Caco-2 (cell line): ENCODE data around the gene PLSCR3. TPM values are rescaled to one million over a fixed set of nuclear protein-coding genes. Genes with fewer than 3 reads are reported as not detected.
A peak's percentile ranks its signal among the peaks of the same experiment; 100 is the strongest.

Source experiments
- BruUV-seq: library from RNA; stranded (reverse); fragments of 400-500 nt; replicated peaks from 2 replicates; lab custom pipeline; 2021; lab: Mats Ljungman, UMichigan
- CTCF ChIA-PET: fragments of 300-600 bp; sonication (Branson Sonifier 250); formaldehyde crosslinking; loops from one replicate; lab custom pipeline; 2022; ENCODE audit warnings: antibody characterized with exemption; lab: Charles Lee
- POLR2A ChIA-PET: fragments of 300-600 bp; sonication (Branson Sonifier 250); formaldehyde crosslinking; loops from one replicate; lab custom pipeline; 2022; ENCODE audit warnings: antibody characterized with exemption; lab: Charles Lee
- DNase-seq, 2 experiments: peaks; one replicate each; pipeline versions ENCODE4 v3.0.0 to v3.0.0-alpha.2; 2020 to 2022
- H3K27me3 ChIP-seq: replicated peaks from 2 replicates; pipeline ENCODE4 v1.6.0; 2011; ENCODE audit warnings: low read length; ENCODE audit not compliant: control insufficient read depth, insufficient read depth
- H3K36me3 ChIP-seq: 2 replicates; pipeline ENCODE4 v1.5.1; 2011; ENCODE audit warnings: low read length; ENCODE audit not compliant: control insufficient read depth, insufficient read depth
- H3K4me1 ChIP-seq: fragments of 250-450 bp; sonication (Bioruptor Pico); 2 replicates; pipeline ENCODE4 v1.5.1; 2020; ENCODE audit warnings: mild to moderate bottlenecking
- H3K4me3 ChIP-seq: 2 replicates; pipeline ENCODE4 v1.5.1; 2011; ENCODE audit warnings: low read depth, mild to moderate bottlenecking, control low read depth, low read length
- H3K9me3 ChIP-seq: fragments of 250-450 bp; sonication (Bioruptor Pico); 2 replicates; pipeline ENCODE4 v1.5.1; 2020; ENCODE audit warnings: mild to moderate bottlenecking, moderate library complexity
- H3K27ac Mint-ChIP-seq: one replicate; pipeline ENCODE4 v1.8.0; 2022; ENCODE audit warnings: mixed read lengths; ENCODE audit not compliant: unreplicated experiment
- H3K27me3 Mint-ChIP-seq: one replicate; pipeline ENCODE4 v1.8.0; 2022; ENCODE audit warnings: mixed read lengths; ENCODE audit not compliant: insufficient read depth, unreplicated experiment
- H3K36me3 Mint-ChIP-seq: one replicate; pipeline ENCODE4 v1.8.0; 2022; ENCODE audit warnings: mild to moderate bottlenecking, mixed read lengths; ENCODE audit not compliant: insufficient read depth, unreplicated experiment
- H3K4me1 Mint-ChIP-seq: one replicate; pipeline ENCODE4 v1.8.0; 2022; ENCODE audit warnings: low read depth, mixed read lengths; ENCODE audit not compliant: unreplicated experiment
- H3K4me3 Mint-ChIP-seq: one replicate; pipeline ENCODE4 v1.8.0; 2022; ENCODE audit warnings: mild to moderate bottlenecking, moderate library complexity, mixed read lengths; ENCODE audit not compliant: unreplicated experiment
- H3K9me3 Mint-ChIP-seq: one replicate; pipeline ENCODE4 v1.8.0; 2022; ENCODE audit warnings: mixed read lengths; ENCODE audit not compliant: unreplicated experiment
- CTCF ChIP-seq, 2 experiments: fragments of 200-600 bp in 1 of 2; IDR thresholded peaks; 1 replicate in 1 of 2; 2 replicates in 1 of 2; pipeline versions ENCODE4 v1.5.1 to v1.8.0; 2011 to 2022; ENCODE audit warnings: antibody characterized with exemption in 1 of 2, control low read depth in 1 of 2, inconsistent platforms in 1 of 2, low read depth in 1 of 2, low read length in 1 of 2, mild to moderate bottlenecking in 1 of 2, moderate library complexity in 1 of 2; ENCODE audit not compliant: insufficient read depth in 1 of 2, severe bottlenecking in 1 of 2, unreplicated experiment in 1 of 2
- intact Hi-C: fragments of 100-400 bp; cut with micrococcal nuclease; formaldehyde crosslinking; loops from one replicate; pipeline ENCODE4 v1.10.0; 2022; ENCODE audit not compliant: unreplicated experiment
- total RNA-seq: library from RNA; stranded (reverse); gene quantifications from 2 replicates; pipeline ENCODE4 v1.2.3, GENCODE V29; 2022

Gene PLSCR3
- total RNA-seq, 1 experiment from 2014 or later = 14.5 TPM

GRCh38 chr17:7438656-7439460 is 44.5 kb upstream of the PLSCR3 start:
- Mint-ChIP-seq H3K9me3 (no peaks in the 10 kb centered on the region), H3K36me3 (peaks cover 23% of the 10 kb centered on the region), H3K27me3 (no peaks in the 10 kb centered on the region), H3K27ac (no peak overlapping the region), H3K4me1 (peaks cover 6% of the 10 kb centered on the region), H3K4me3 (peak overlapping the region; percentile 89)
- DNase-seq = no peak
- no peak for TF ChIP-seq CTCF (IDR thresholded peaks at IDR 0.05; ENCODE audit: insufficient read depth in 1 of 2, low read depth in 1 of 2, low read length in 1 of 2, severe bottlenecking in 1 of 2, unreplicated experiment in 1 of 2)
- no peaks in the 10 kb centered on the region for H3K9me3 ChIP-seq
- H3K27me3 ChIP-seq = no peaks in the 10 kb centered on the region
- ChIA-PET POLR2A (interaction anchor here (0.5 to 0.7 kb wide), 2 partner anchors 46 to 201 kb away, joined by 3 to 4 read pairs; no protein-coding TSS in a partner anchor), CTCF (interaction anchor here (1.7 kb wide), 1 partner anchor 63 kb away, joined by 8 read pairs; no protein-coding TSS in a partner anchor)
- H3K4me3 ChIP-seq = peak overlapping the region; percentile 37
- intact Hi-C loops = loop anchor here (5.0 kb wide), 2 partner anchors 82 to 248 kb away; partner anchors contain the start of genes TMEM95, TP53 and WRAP53
- H3K4me1 ChIP-seq = no peaks in the 10 kb centered on the region
- no TSS peak for BruUV-seq
- H3K36me3 ChIP-seq = no peaks in the 10 kb centered on the region

- TF ChIP-seq CTCF (IDR thresholded peaks at IDR 0.05; ENCODE audit: insufficient read depth in 1 of 2, low read depth in 1 of 2, low read length in 1 of 2, severe bottlenecking in 1 of 2, unreplicated experiment in 1 of 2) = no peak
- BruUV-seq = no TSS peak
- H3K36me3 ChIP-seq = no peaks in the 10 kb centered on the region
- peaks cover 23% of the 10 kb centered on the region for H3K36me3 Mint-ChIP-seq
- H3K27me3 Mint-ChIP-seq = no peaks in the 10 kb centered on the region
- peak overlapping the region; percentile 89 for H3K4me3 Mint-ChIP-seq
- H3K9me3 Mint-ChIP-seq = no peaks in the 10 kb centered on the region
- H3K27ac Mint-ChIP-seq = no peak overlapping the region
- H3K9me3 ChIP-seq = no peaks in the 10 kb centered on the region
- ChIA-PET CTCF (interaction anchor here (0.6 kb wide), 1 partner anchor 78 kb away, joined by 3 read pairs; no protein-coding TSS in a partner anchor), POLR2A (interaction anchor here (0.5 kb wide), 1 partner anchor 46 kb away, joined by 4 read pairs; no protein-coding TSS in a partner anchor)
- H3K4me1 ChIP-seq = no peaks in the 10 kb centered on the region
- intact Hi-C loops = loop anchor here (1.0 to 5.0 kb wide), 3 partner anchors 45 to 249 kb away; partner anchors contain the start of genes TMEM95, TP53 and WRAP53
- no peak overlapping the region for H3K4me3 ChIP-seq
- no peaks in the 10 kb centered on the region for H3K27me3 ChIP-seq
- H3K4me1 Mint-ChIP-seq = peaks cover 6% of the 10 kb centered on the region
- no peak for DNase-seq
Measured at GRCh38 chr17:7437950-7438614, 43.8 kb upstream of the PLSCR3 start.

- no peaks in the 10 kb centered on the region for H3K36me3 ChIP-seq
- Mint-ChIP-seq H3K36me3 (peaks cover 23% of the 10 kb centered on the region), H3K4me1 (peaks cover 6% of the 10 kb centered on the region), H3K9me3 (no peaks in the 10 kb centered on the region), H3K27me3 (no peaks in the 10 kb centered on the region), H3K4me3 (peak overlapping the region; percentile 81), H3K27ac (peak overlapping the region; percentile 95)
- TF ChIP-seq CTCF (IDR thresholded peaks at IDR 0.05; ENCODE audit: insufficient read depth in 1 of 2, low read depth in 1 of 2, low read length in 1 of 2, severe bottlenecking in 1 of 2, unreplicated experiment in 1 of 2) = no peak
- CTCF ChIA-PET = interaction anchor here (0.6 to 2.9 kb wide), 10 partner anchors 18 to 123 kb away, joined by 3 to 21 read pairs (median 4); partner anchors contain the start of genes TMEM256, TNFSF13 and ZBTB4
- no peak for DNase-seq
- H3K4me3 ChIP-seq = peak overlapping the region; percentile 28
- no peaks in the 10 kb centered on the region for H3K9me3 ChIP-seq
- no peaks in the 10 kb centered on the region for H3K27me3 ChIP-seq
- intact Hi-C loops = loop anchor here (1.0 to 5.0 kb wide), 3 partner anchors 46 to 250 kb away; partner anchors contain the start of genes TMEM95, TP53 and WRAP53
- POLR2A ChIA-PET = interaction anchor here (0.5 to 2.9 kb wide), 3 partner anchors 27 to 47 kb away, joined by 3 to 38 read pairs (median 4); partner anchors contain the start of genes POLR2A and TMEM256
- BruUV-seq = no TSS peak
- no peaks in the 10 kb centered on the region for H3K4me1 ChIP-seq
Measured at GRCh38 chr17:7437369-7437863, 43.1 kb upstream of the PLSCR3 start.
